Measurements from ENCODE around the gene CFAP92.

DNA sequence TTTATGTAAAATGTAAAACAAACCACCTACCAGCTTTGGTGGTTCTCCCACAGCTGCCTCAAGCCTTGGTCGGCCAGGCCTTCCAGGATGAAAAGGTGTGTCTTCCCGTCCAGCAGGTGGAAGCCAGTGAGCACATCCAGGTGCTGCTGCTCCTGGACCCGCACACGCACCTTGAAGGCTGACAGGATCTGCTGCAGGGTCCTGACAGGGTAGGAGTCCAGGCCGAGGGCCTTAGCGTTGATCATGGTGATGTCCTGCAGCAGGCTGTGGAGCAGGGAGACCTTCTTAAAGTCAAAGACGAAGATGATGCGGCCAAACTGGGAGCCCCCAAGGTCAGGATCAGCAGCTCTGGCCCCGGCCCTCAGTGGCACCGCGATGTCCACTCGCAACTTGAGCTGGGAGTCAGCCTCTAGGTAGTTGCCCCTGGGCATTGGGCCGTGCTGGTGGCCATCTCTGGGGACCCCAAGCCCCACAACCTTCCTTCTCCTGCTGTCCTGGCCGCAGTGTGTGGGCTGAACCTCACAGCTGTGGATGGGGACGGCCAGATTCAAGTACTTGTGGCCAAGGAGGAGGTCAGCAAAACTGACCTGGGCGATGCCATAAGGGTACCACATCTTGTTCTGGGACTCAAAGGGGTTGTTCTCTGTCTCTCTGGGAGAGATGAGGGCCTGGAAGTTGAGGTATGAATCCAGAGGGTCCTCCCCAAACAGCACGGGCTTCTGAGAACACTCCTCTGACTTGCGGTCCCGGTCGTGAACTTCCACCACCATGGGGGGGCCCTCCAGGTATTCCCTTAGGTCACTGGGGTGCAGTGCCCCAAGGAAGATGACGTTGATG is 48.6 kb downstream of the CFAP92 start:
- TF ChIP-seq POLR2AphosphoS5 (IDR thresholded peaks at IDR 0.05; ENCODE audit: borderline replicate concordance, low read depth, low read length), result no peak
- TF ChIP-seq EZH2 (IDR thresholded peaks at IDR 0.05), result no peak

Data from SK-N-MC (cell line).